ENCODE measurements around the gene RNF43. TPM values are rescaled to one million over a fixed set of nuclear protein-coding genes. Genes with fewer than 3 reads are reported as not detected.
A peak's percentile ranks its signal among the peaks of the same experiment; 100 is the strongest.

RNF43 gene
- total RNA-seq, 3 donors from 2014 or later, result 8.5 to 19.0 TPM; not detected in 1

GRCh38 chr17:58375811-58376210, 41.5 kb downstream of the RNF43 start:
- Histone ChIP-seq H3K27ac (peak overlapping the region in 1 of 2 donors; percentile 33), H3K36me3 (no peaks in the 10 kb centered on the region), H3K9me3 (no peaks in the 10 kb centered on the region), H3K4me1 (no peaks in the 10 kb centered on the region), H3K27me3 (no peaks in the 10 kb centered on the region), H3K4me3 (no peak overlapping the region)
- intact Hi-C loops (cut with DNase I; ENCODE audit: low total_unique reads), result loop anchor here (5.0 kb wide), 1 partner anchor 1164 kb away; no protein-coding TSS in a partner anchor
- TF ChIP-seq, protein P1, sequence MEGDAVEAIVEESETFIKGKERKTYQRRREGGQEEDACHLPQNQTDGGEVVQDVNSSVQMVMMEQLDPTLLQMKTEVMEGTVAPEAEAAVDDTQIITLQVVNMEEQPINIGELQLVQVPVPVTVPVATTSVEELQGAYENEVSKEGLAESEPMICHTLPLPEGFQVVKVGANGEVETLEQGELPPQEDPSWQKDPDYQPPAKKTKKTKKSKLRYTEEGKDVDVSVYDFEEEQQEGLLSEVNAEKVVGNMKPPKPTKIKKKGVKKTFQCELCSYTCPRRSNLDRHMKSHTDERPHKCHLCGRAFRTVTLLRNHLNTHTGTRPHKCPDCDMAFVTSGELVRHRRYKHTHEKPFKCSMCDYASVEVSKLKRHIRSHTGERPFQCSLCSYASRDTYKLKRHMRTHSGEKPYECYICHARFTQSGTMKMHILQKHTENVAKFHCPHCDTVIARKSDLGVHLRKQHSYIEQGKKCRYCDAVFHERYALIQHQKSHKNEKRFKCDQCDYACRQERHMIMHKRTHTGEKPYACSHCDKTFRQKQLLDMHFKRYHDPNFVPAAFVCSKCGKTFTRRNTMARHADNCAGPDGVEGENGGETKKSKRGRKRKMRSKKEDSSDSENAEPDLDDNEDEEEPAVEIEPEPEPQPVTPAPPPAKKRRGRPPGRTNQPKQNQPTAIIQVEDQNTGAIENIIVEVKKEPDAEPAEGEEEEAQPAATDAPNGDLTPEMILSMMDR (IDR thresholded peaks at IDR 0.05), result no peak
- TF ChIP-seq POLR2AphosphoS5 (IDR thresholded peaks at IDR 0.05), result no peak
- no peak for TF ChIP-seq POLR2A (IDR thresholded peaks at IDR 0.05)
- no peak for DNase-seq (ENCODE audit: low spot score in 2 of 2)

DNA sequence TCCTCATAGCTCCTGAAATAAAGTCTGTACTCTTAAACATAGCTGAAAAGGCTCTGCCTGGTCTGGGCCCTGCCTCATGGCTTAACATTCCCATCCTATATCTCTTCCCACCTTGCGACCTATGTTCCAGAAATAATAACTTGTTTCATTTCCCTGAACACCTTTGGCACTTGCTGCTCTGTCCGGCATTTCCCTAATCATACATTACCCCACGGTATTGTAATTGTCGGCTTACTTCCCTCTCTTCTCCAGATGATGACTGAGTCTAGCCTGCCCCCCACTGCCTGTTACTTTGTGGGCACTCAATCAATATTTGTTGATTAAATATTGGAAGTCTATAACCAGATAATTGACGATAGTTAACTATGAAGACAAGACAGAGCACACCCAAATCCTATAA, 42.1 kb downstream of the RNF43 start:
- intact Hi-C loops (cut with DNase I; ENCODE audit: low total_unique reads), result loop anchor here (5.0 kb wide), 1 partner anchor 1163 kb away; no protein-coding TSS in a partner anchor
- no peak for DNase-seq (ENCODE audit: low spot score in 2 of 2)
- no peaks in the 10 kb centered on the region for H3K9me3 ChIP-seq

DNA sequence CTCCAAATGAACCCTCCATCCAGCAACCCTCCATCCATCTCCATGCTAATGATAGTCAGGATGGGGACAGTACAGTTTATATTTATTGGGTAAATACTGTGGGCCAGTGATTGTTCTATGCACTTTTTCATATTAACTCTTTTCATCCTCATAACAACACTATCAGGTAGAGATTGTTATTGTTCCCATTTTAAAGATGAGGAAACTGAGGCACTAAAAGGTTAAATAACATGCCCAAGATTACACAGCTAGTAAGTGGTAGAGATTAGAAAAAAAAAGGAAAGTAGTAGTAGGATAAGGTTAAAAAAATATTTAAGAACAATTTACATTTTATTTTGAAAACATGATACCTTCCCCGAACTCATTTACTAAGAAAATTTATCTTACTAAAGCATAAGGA, 43.4 kb downstream of the RNF43 start:
- Histone ChIP-seq H3K36me3 (no peaks in the 10 kb centered on the region), H3K27me3 (no peaks in the 10 kb centered on the region), H3K27ac (no peak overlapping the region), H3K9me3 (no peaks in the 10 kb centered on the region), H3K4me1 (no peaks in the 10 kb centered on the region), H3K4me3 (no peak overlapping the region)
- DNase-seq (ENCODE audit: low spot score in 2 of 2), result no peak
- no peak for TF ChIP-seq POLR2AphosphoS5 (IDR thresholded peaks at IDR 0.05)
- intact Hi-C loops (cut with DNase I; ENCODE audit: low total_unique reads), result no loop called here

More for the DNA sequence above, 42.1 kb downstream of the RNF43 start:
- Histone ChIP-seq H3K27me3 (no peaks in the 10 kb centered on the region), H3K4me3 (no peak overlapping the region), H3K27ac (no peak overlapping the region), H3K4me1 (no peaks in the 10 kb centered on the region), H3K36me3 (no peaks in the 10 kb centered on the region)
- TF ChIP-seq, protein P1 (IDR thresholded peaks at IDR 0.05), result no peak
- TF ChIP-seq POLR2A (IDR thresholded peaks at IDR 0.05) (no peak), POLR2AphosphoS5 (IDR thresholded peaks at IDR 0.05) (no peak)

GRCh38 chr17:58373003-58373402, 44.3 kb downstream of the RNF43 start:
- Histone ChIP-seq H3K4me1 (no peaks in the 10 kb centered on the region), H3K36me3 (no peaks in the 10 kb centered on the region), H3K9me3 (no peaks in the 10 kb centered on the region), H3K4me3 (no peak overlapping the region), H3K27ac (no peak overlapping the region), H3K27me3 (no peaks in the 10 kb centered on the region)
- TF ChIP-seq, protein P1 (IDR thresholded peaks at IDR 0.05), result no peak
- TF ChIP-seq POLR2A (IDR thresholded peaks at IDR 0.05), result no peak
- no peak for DNase-seq (ENCODE audit: low spot score in 2 of 2)
- intact Hi-C loops (cut with DNase I; ENCODE audit: low total_unique reads), result no loop called here

GRCh38 chr17:58371300-58371950, 45.9 kb downstream of the RNF43 start:
- no peaks in the 10 kb centered on the region for H3K9me3 ChIP-seq
- H3K27ac ChIP-seq, result no peak overlapping the region
- intact Hi-C loops (cut with DNase I; ENCODE audit: low total_unique reads), result no loop called here
- TF ChIP-seq, protein P1 (IDR thresholded peaks at IDR 0.05), result no peak
- TF ChIP-seq POLR2A (IDR thresholded peaks at IDR 0.05), result no peak
- no peak for TF ChIP-seq POLR2AphosphoS5 (IDR thresholded peaks at IDR 0.05)
- no peaks in the 10 kb centered on the region for H3K27me3 ChIP-seq
- no peak for DNase-seq (ENCODE audit: low spot score in 2 of 2)
- H3K4me3 ChIP-seq, result no peak overlapping the region
- no peaks in the 10 kb centered on the region for H3K4me1 ChIP-seq
- no peaks in the 10 kb centered on the region for H3K36me3 ChIP-seq
